Sigmoid colon (tissue), 4 donors: Measurements from ENCODE around the gene FTO.
"Not testable (repeated sequence)": the region's sequence is repeated elsewhere in the genome, so short reads cannot be mapped to it uniquely, and the experiment has no call there.

Experiments used
- EP300 ChIP-seq, 4 donors: sonication (generic); formaldehyde crosslinking; IDR thresholded peaks; one replicate each; pipeline ENCODE4 v1.6.1; 2017; ENCODE audit warnings: antibody characterized with exemption in 4 of 4
- POLR2A ChIP-seq, 2 donors: fragments of 450-650 bp; IDR thresholded peaks; one replicate each; pipeline ENCODE4 v1.6.1; 2016; ENCODE audit warnings: antibody characterized with exemption in 2 of 2, mild to moderate bottlenecking in 2 of 2, moderate library complexity in 2 of 2
- POLR2AphosphoS5 ChIP-seq, 4 donors: sonication (generic); formaldehyde crosslinking; IDR thresholded peaks; one replicate each; pipeline ENCODE4 v1.6.1; 2017; ENCODE audit warnings: antibody characterized with exemption in 4 of 4
- TF ChIP-seq, protein P1 (sequence below), 4 experiments: fragments of 450-650 bp in 3 of 4; fragments of 200-600 bp in 1 of 4; IDR thresholded peaks; one replicate each; pipeline ENCODE4 v1.5.1; 2016 to 2019; ENCODE audit warnings: antibody characterized with exemption in 4 of 4, mild to moderate bottlenecking in 3 of 4, moderate library complexity in 2 of 4

GRCh38 chr16:54181683-54182329 is 477.9 kb downstream of the FTO start:
- not testable (repeated sequence) for TF ChIP-seq POLR2A, POLR2AphosphoS5, EP300 (IDR thresholded peaks at IDR 0.05)
- TF ChIP-seq, protein P1, sequence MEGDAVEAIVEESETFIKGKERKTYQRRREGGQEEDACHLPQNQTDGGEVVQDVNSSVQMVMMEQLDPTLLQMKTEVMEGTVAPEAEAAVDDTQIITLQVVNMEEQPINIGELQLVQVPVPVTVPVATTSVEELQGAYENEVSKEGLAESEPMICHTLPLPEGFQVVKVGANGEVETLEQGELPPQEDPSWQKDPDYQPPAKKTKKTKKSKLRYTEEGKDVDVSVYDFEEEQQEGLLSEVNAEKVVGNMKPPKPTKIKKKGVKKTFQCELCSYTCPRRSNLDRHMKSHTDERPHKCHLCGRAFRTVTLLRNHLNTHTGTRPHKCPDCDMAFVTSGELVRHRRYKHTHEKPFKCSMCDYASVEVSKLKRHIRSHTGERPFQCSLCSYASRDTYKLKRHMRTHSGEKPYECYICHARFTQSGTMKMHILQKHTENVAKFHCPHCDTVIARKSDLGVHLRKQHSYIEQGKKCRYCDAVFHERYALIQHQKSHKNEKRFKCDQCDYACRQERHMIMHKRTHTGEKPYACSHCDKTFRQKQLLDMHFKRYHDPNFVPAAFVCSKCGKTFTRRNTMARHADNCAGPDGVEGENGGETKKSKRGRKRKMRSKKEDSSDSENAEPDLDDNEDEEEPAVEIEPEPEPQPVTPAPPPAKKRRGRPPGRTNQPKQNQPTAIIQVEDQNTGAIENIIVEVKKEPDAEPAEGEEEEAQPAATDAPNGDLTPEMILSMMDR (IDR thresholded peaks at IDR 0.05), result not testable (repeated sequence)
